ENCODE data around the gene THEM4. TPM values are rescaled to one million over a fixed set of nuclear protein-coding genes. Genes with fewer than 3 reads are reported as not detected.

The THEM4 gene
- total RNA-seq, 1 donor from 2014 or later, result 9.0 TPM

DNA sequence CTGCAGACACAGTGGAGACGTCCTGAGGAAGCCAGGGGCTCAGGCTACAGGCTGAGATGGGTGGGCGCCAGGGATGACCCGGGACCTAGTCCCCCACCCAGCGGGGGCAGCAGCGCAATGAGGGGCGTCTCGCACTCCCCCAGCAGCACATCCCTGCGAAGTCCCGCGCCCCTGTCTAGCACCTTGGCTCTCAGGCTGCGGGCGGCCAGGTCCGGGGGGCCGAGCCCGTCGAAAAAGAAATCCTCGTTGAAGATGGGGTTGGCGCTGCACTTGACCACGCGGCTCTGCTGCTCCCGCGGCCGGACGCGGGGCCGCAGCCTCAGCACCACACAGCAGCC lies 71.5 kb downstream of the THEM4 start:
- Mint-ChIP-seq H3K9me3 (ENCODE audit: unreplicated experiment) (no peaks in the 10 kb centered on the region), H3K36me3 (ENCODE audit: low read depth, unreplicated experiment) (peaks cover 10% of the 10 kb centered on the region), H3K27me3 (ENCODE audit: unreplicated experiment) (peaks cover 18% of the 10 kb centered on the region), H3K4me3 (ENCODE audit: unreplicated experiment) (peak overlapping the region; percentile 76), H3K4me1 (ENCODE audit: unreplicated experiment) (peaks cover 46% of the 10 kb centered on the region), H3K27ac (ENCODE audit: unreplicated experiment) (no peak overlapping the region)
- DNase-seq (ENCODE audit: low spot score), result no peak
- TF ChIP-seq, protein P1, sequence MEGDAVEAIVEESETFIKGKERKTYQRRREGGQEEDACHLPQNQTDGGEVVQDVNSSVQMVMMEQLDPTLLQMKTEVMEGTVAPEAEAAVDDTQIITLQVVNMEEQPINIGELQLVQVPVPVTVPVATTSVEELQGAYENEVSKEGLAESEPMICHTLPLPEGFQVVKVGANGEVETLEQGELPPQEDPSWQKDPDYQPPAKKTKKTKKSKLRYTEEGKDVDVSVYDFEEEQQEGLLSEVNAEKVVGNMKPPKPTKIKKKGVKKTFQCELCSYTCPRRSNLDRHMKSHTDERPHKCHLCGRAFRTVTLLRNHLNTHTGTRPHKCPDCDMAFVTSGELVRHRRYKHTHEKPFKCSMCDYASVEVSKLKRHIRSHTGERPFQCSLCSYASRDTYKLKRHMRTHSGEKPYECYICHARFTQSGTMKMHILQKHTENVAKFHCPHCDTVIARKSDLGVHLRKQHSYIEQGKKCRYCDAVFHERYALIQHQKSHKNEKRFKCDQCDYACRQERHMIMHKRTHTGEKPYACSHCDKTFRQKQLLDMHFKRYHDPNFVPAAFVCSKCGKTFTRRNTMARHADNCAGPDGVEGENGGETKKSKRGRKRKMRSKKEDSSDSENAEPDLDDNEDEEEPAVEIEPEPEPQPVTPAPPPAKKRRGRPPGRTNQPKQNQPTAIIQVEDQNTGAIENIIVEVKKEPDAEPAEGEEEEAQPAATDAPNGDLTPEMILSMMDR (IDR thresholded peaks at IDR 0.05; ENCODE audit: unreplicated experiment), result no peak

DNA sequence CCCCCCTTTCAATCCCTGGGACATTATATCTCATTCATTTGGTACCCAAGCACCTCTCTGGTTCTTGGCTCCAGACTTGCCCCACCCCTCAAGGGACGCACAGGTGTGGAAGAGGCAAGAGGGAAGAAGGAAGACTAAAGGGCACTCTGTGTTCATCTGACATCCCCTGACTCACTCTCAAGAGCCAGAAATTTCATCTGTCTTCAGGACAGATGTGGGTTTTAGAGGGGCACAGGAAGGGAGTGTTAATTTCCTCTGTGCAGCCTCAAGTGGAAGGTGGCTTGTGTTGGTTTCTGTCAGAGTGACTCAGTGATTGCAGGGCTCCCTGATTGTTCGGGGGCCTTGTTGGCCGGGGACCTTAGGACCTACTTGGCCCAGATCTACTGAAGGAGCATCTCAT lies 72.1 kb downstream of the THEM4 start:
- Mint-ChIP-seq H3K4me3 (ENCODE audit: unreplicated experiment) (peak overlapping the region; percentile 76), H3K4me1 (ENCODE audit: unreplicated experiment) (peaks cover 45% of the 10 kb centered on the region), H3K36me3 (ENCODE audit: low read depth, unreplicated experiment) (peaks cover 10% of the 10 kb centered on the region), H3K9me3 (ENCODE audit: unreplicated experiment) (no peaks in the 10 kb centered on the region), H3K27ac (ENCODE audit: unreplicated experiment) (no peak overlapping the region), H3K27me3 (ENCODE audit: unreplicated experiment) (peaks cover 20% of the 10 kb centered on the region)
- TF ChIP-seq, protein P1 (IDR thresholded peaks at IDR 0.05; ENCODE audit: unreplicated experiment), result no peak
- DNase-seq (ENCODE audit: low spot score), result no peak

DNA sequence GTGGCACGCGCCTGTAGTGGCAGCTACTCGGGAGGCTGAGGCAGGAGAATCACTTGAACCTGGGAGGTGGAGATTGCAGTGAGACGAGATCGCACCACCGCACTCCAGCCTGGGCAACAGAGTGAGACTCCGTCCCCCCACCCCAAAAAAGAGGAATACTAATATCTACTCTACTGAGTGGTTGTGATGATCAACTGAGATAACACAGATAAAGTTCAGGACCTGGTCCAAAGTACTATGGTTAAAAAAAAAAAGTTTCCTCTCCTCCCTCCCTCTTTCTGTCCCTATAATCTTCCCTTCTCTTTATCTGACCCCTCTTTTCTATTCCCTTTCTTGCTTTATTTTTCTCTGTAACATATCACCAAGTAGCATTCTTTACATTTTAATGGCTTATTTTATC lies 73.7 kb downstream of the THEM4 start:
- TF ChIP-seq, protein P1 (IDR thresholded peaks at IDR 0.05; ENCODE audit: unreplicated experiment), result no peak
- H3K36me3 Mint-ChIP-seq (ENCODE audit: low read depth, unreplicated experiment), result peaks cover 10% of the 10 kb centered on the region
- no peak for DNase-seq (ENCODE audit: low spot score)
- no peaks in the 10 kb centered on the region for H3K9me3 Mint-ChIP-seq (ENCODE audit: unreplicated experiment)
- H3K4me3 Mint-ChIP-seq (ENCODE audit: unreplicated experiment), result no peak overlapping the region
- H3K27me3 Mint-ChIP-seq (ENCODE audit: unreplicated experiment), result peaks cover 20% of the 10 kb centered on the region
- peaks cover 33% of the 10 kb centered on the region for H3K4me1 Mint-ChIP-seq (ENCODE audit: unreplicated experiment)
- peak overlapping the region; percentile 7 for H3K27ac Mint-ChIP-seq (ENCODE audit: unreplicated experiment)

DNA sequence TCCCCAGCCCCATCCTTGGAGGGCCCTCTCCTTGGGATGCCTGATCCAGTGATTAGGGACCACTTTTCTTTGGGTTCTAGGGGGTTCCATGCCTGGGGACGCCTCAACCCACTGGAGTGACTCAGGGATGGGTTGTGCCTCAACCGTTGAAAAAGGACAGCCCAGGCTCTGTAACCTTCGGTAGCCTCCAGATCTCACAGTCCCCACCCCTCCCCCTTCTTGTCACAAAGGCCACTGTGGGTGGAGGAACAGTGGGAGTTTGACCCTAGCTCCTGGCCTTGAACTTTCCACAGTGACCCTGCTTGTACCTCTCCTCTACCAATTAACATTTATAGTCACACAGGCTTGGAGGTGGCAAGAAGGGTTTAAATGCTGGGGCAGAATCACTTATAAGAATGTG lies 75.1 kb downstream of the THEM4 start:
- TF ChIP-seq, protein P1 (IDR thresholded peaks at IDR 0.05; ENCODE audit: unreplicated experiment), result no peak
- H3K27ac Mint-ChIP-seq (ENCODE audit: unreplicated experiment), result no peak overlapping the region
- H3K4me1 Mint-ChIP-seq (ENCODE audit: unreplicated experiment), result peaks cover 37% of the 10 kb centered on the region
- no peak overlapping the region for H3K4me3 Mint-ChIP-seq (ENCODE audit: unreplicated experiment)
- peaks cover 20% of the 10 kb centered on the region for H3K27me3 Mint-ChIP-seq (ENCODE audit: unreplicated experiment)
- H3K36me3 Mint-ChIP-seq (ENCODE audit: low read depth, unreplicated experiment), result peaks cover 10% of the 10 kb centered on the region
- DNase-seq (ENCODE audit: low spot score), result no peak
- H3K9me3 Mint-ChIP-seq (ENCODE audit: unreplicated experiment), result no peaks in the 10 kb centered on the region

DNA sequence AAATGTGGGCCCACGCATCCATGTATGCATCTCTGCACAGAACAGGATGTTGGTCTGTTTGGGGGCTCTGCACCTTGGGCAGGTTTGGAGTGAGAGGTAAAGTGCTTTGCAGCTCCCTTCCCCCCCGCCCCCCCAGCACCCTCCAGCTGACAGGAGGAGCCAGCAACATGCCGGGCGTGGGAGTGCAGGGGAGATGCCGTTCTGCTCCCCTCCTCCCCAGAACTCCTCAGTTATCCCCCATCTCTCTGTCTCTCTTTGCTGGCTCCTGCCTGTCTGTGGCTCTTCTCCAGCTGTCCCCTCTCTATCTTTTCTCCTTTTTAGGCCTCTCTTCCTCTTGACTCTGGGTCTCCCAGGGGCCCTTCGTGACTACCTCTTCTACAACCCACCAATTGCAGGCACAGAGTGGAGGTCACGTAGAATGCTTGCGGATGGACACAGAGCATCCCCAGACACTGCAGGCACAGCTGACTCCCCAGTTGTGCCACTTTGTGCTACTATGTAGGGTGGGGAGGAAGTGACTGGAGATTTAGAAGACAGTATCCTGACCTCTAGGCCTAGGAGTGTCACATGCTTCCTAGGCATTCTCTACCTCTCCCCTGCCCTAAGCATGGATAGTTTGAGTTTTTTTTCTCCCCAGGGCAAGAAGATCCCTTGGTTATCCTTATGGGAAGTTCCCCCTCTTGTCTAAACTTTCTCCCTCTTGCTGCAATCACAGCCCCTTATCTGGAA lies 76.0 kb downstream of the THEM4 start:
- no peak for DNase-seq (ENCODE audit: low spot score)
- Mint-ChIP-seq H3K27me3 (ENCODE audit: unreplicated experiment) (peaks cover 20% of the 10 kb centered on the region), H3K9me3 (ENCODE audit: unreplicated experiment) (no peaks in the 10 kb centered on the region), H3K36me3 (ENCODE audit: low read depth, unreplicated experiment) (peaks cover 10% of the 10 kb centered on the region), H3K4me1 (ENCODE audit: unreplicated experiment) (peaks cover 44% of the 10 kb centered on the region), H3K4me3 (ENCODE audit: unreplicated experiment) (no peak overlapping the region), H3K27ac (ENCODE audit: unreplicated experiment) (no peak overlapping the region)
- TF ChIP-seq, protein P1 (IDR thresholded peaks at IDR 0.05; ENCODE audit: unreplicated experiment), result no peak
